HG02970 (cell line): ENCODE data around the gene SLC13A3.

Source experiments
- ATAC-seq: cut with Tn5 transposase; IDR thresholded peaks from one replicate; pipeline ENCODE4 v1.9.1; 2021; ENCODE audit warnings: mild to moderate bottlenecking, moderate library complexity, moderate number of reproducible peaks; ENCODE audit not compliant: unreplicated experiment, low FRiP score

The SLC13A3 gene

GRCh38 chr20:46609043-46609442 lies 42.2 kb downstream of the SLC13A3 start:
- no peak for ATAC-seq

GRCh38 chr20:46607849-46608497 lies 43.3 kb downstream of the SLC13A3 start:
- ATAC-seq, result no peak

- no peak for ATAC-seq
Measured at GRCh38 chr20:46607191-46607848, 43.9 kb downstream of the SLC13A3 start.

- no peak for ATAC-seq
Measured at GRCh38 chr20:46606817-46607190, 44.5 kb downstream of the SLC13A3 start.

- ATAC-seq, result no peak
Measured at GRCh38 chr20:46605978-46606816, 45.1 kb downstream of the SLC13A3 start.

GRCh38 chr20:46605181-46605580 lies 46.1 kb downstream of the SLC13A3 start:
- no peak for ATAC-seq

GRCh38 chr20:46604551-46605133 lies 46.6 kb downstream of the SLC13A3 start:
- ATAC-seq, result no peak

- no peak for ATAC-seq
Measured at GRCh38 chr20:46602429-46602828, 48.8 kb downstream of the SLC13A3 start.

GRCh38 chr20:46601603-46602122 lies 49.6 kb downstream of the SLC13A3 start:
- ATAC-seq, result no peak

- ATAC-seq, result no peak
Measured at GRCh38 chr20:46600286-46600752, 50.9 kb downstream of the SLC13A3 start.

GRCh38 chr20:46599227-46599987 lies 51.9 kb downstream of the SLC13A3 start:
- ATAC-seq, result no peak

GRCh38 chr20:46595933-46596332 lies 55.3 kb downstream of the SLC13A3 start:
- no peak for ATAC-seq

- ATAC-seq, result no peak
Measured at GRCh38 chr20:46594725-46595124, 56.5 kb downstream of the SLC13A3 start.

GRCh38 chr20:46592580-46593362 lies 58.5 kb downstream of the SLC13A3 start:
- no peak for ATAC-seq

GRCh38 chr20:46590443-46590842 lies 60.8 kb downstream of the SLC13A3 start:
- ATAC-seq, result no peak

- no peak for ATAC-seq
Measured at GRCh38 chr20:46588532-46589511, 62.4 kb downstream of the SLC13A3 start.

GRCh38 chr20:46587986-46588385 lies 63.3 kb downstream of the SLC13A3 start:
- ATAC-seq, result no peak

- no peak for ATAC-seq
Measured at GRCh38 chr20:46586724-46587123, 64.5 kb downstream of the SLC13A3 start.
